Hepatocyte (in vitro differentiated cells): Measurements from ENCODE around the gene DRC7. TPM values are rescaled to one million over a fixed set of nuclear protein-coding genes. Genes with fewer than 3 reads are reported as not detected.

Experiments
- DNase-seq: peaks from one replicate; pipeline ENCODE4 v3.0.0-alpha.2; 2016; ENCODE audit warnings: low spot score
- H2AFZ ChIP-seq: fragments of 200-600 bp; sonication (generic); 2 replicates; pipeline ENCODE4 v1.6.0; 2016; ENCODE audit warnings: antibody characterized with exemption, mild to moderate bottlenecking
- H3K27ac ChIP-seq: fragments of 200-600 bp; sonication (generic); 2 replicates; pipeline ENCODE4 v1.5.1; 2016; ENCODE audit warnings: mild to moderate bottlenecking
- H3K27me3 ChIP-seq: fragments of 200-600 bp; sonication (generic); 2 replicates; pipeline ENCODE4 v1.6.1; 2016
- H3K36me3 ChIP-seq: fragments of 200-600 bp; sonication (generic); replicated peaks from 2 replicates; pipeline ENCODE4 v1.5.1; 2016; ENCODE audit warnings: low read depth; ENCODE audit not compliant: insufficient read depth
- H3K4me1 ChIP-seq: fragments of 200-600 bp; sonication (generic); 2 replicates; pipeline ENCODE4 v1.5.1; 2016; ENCODE audit warnings: mild to moderate bottlenecking, moderate library complexity; ENCODE audit not compliant: insufficient read depth
- H3K4me2 ChIP-seq: fragments of 200-600 bp; sonication (generic); 2 replicates; pipeline ENCODE4 v1.6.0; 2016
- H3K4me3 ChIP-seq: fragments of 200-600 bp; sonication (generic); 2 replicates; pipeline ENCODE4 v1.5.1; 2016; ENCODE audit warnings: mild to moderate bottlenecking
- H3K79me2 ChIP-seq: fragments of 200-600 bp; sonication (generic); 2 replicates; pipeline ENCODE4 v1.6.0; 2017; ENCODE audit warnings: mild to moderate bottlenecking
- H3K9me2 ChIP-seq: fragments of 200-600 bp; sonication (generic); replicated peaks from 2 replicates; pipeline ENCODE4 v1.6.0; 2017; ENCODE audit warnings: mild to moderate bottlenecking; ENCODE audit not compliant: insufficient read depth
- H3K9me3 ChIP-seq: fragments of 200-600 bp; sonication (generic); 2 replicates; pipeline ENCODE4 v1.5.1; 2016; ENCODE audit warnings: low read depth, mild to moderate bottlenecking
- H4K20me1 ChIP-seq: fragments of 200-600 bp; sonication (generic); 2 replicates; pipeline ENCODE4 v1.6.0; 2016; ENCODE audit warnings: mild to moderate bottlenecking; ENCODE audit not compliant: insufficient read depth, poor library complexity, severe bottlenecking
- CTCF ChIP-seq: fragments of 200-600 bp; sonication (generic); IDR thresholded peaks from 2 replicates; pipeline ENCODE4 v1.5.1; 2016; ENCODE audit warnings: antibody characterized with exemption, mild to moderate bottlenecking; ENCODE audit not compliant: poor library complexity
- EZH2 ChIP-seq: fragments of 200-600 bp; sonication (generic); IDR thresholded peaks from 2 replicates; pipeline ENCODE4 v1.6.1; 2016; ENCODE audit warnings: antibody characterized with exemption, mild to moderate bottlenecking, borderline replicate concordance
- EZH2phosphoT487 ChIP-seq: fragments of 200-600 bp; sonication (generic); IDR thresholded peaks from one replicate; pipeline ENCODE4 v1.6.1; 2018; ENCODE audit warnings: antibody characterized with exemption, mild to moderate bottlenecking, low read depth, moderate library complexity; ENCODE audit not compliant: unreplicated experiment, severe bottlenecking
- WGBS: methylation state at CpG from one replicate; pipeline ENCODE4 v1.1.6; 2016; ENCODE audit warnings: low lambda C conversion rate; ENCODE audit errors: missing lambda C conversion rate; 5-methylcytosine and 5-hydroxymethylcytosine counted together
- polyA plus RNA-seq: library from polyadenylated mRNA; unstranded; fragments of >200 nt; fragmentation: Nextera tagmentation; extraction: Ambion mirVana; gene quantifications from 2 replicates; pipeline ENCODE4 v1.2.1, GENCODE V29; 2016
- total RNA-seq: library from RNA; depleted of rRNA; stranded (reverse); fragments of >200 nt; gene quantifications from 2 replicates; pipeline ENCODE4 v1.2.3, GENCODE V29; 2014

The DRC7 gene
- total and polyA plus RNA-seq, 2 experiments from 2014 or later = 0.27 to 0.93 TPM

- 96% methylated on average over 5 of the region's 5 CpGs for WGBS
Observed at GRCh38 chr16:57749856-57750452, 55.3 kb downstream of the DRC7 start.

DNA sequence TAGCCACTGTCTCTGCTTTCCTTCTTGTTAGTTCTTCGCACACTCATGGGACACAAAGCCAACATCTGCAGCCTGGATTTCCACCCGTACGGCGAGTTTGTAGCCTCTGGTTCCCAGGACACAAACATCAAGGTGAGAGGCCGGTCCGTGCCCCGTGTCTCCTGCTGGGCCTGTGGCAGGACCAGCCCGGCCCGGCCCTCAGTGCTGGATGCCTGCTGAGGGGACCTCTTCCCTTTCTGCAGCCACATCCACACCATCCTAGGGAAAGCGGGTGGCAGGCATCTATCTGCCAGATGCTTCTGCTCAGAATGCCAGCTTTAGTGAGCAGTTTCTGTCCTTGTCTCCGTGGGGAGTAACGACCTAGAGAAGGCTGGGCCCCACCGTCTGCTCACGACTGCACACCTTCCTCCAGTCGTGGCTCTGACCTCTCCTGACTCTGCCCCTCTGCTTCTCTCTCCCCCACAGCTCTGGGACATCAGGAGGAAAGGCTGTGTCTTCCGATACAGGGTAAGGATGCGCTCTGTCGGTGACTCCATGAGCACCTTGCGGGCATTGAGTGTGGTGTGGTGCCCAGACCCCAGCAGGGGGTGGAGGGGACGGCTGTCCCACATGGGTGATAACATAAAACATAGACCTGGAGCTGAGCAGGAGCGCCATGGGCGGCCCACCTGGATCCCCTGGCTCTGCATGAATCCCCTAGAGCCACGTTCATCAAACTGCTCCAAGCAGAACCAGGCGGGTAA, 56.4 kb downstream of the DRC7 start:
- H3K9me2 ChIP-seq = no peaks in the 10 kb centered on the region
- 91% methylated on average over 23 of the region's 24 CpGs for WGBS
- TF ChIP-seq EZH2 = no peak
- TF ChIP-seq EZH2phosphoT487 = no peak
- no peak for TF ChIP-seq CTCF
- no peaks in the 10 kb centered on the region for H3K27me3 ChIP-seq
- H3K4me3 ChIP-seq = no peak overlapping the region
- H3K36me3 ChIP-seq = no peaks in the 10 kb centered on the region
- H3K4me2 ChIP-seq = no peak overlapping the region
- H3K4me1 ChIP-seq = no peaks in the 10 kb centered on the region
- no peaks in the 10 kb centered on the region for H3K9me3 ChIP-seq
- no peak overlapping the region for H3K27ac ChIP-seq
- no peaks in the 10 kb centered on the region for H4K20me1 ChIP-seq
- H2AFZ ChIP-seq = no peak overlapping the region
- no peak for DNase-seq
- H3K79me2 ChIP-seq = no peaks in the 10 kb centered on the region

More at GRCh38 chr16:57749856-57750452, 55.3 kb downstream of the DRC7 start:
- Histone ChIP-seq H3K79me2 (no peaks in the 10 kb centered on the region), H3K4me2 (no peak overlapping the region), H3K27ac (no peak overlapping the region), H3K9me2 (no peaks in the 10 kb centered on the region), H3K27me3 (no peaks in the 10 kb centered on the region), H3K36me3 (no peaks in the 10 kb centered on the region), H3K4me3 (no peak overlapping the region), H4K20me1 (no peaks in the 10 kb centered on the region), H3K4me1 (no peaks in the 10 kb centered on the region), H3K9me3 (no peaks in the 10 kb centered on the region), H2AFZ (no peak overlapping the region)
- DNase-seq = no peak
- TF ChIP-seq EZH2 (no peak), CTCF (no peak), EZH2phosphoT487 (no peak)

DNA sequence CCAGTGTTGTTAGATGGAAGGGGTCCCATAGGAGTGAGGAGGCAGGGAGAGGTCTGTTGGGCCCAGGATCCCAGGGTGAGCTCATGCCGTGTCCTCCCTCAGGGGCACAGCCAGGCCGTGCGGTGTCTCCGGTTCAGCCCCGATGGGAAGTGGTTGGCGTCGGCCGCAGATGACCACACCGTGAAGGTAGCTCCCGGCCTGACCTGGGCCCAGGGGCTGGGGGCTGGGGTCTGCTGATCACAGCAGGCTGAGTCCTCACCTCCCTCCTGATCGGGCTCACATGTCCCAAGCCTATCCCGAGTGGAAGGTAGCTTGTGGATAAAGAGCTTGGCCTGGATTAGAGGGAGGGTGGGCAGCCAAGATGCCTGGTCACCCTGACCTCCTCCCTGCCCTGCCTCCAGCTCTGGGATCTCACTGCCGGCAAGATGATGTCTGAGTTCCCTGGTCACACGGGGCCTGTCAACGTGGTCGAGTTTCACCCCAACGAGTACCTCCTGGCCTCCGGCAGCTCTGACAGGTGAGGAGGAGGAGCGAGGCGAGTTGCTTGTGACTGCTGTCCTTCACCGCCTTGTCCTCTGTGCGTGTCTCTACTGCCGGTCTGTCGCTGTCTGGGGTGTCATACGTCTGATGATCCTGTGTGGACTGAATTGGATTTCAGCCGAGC, 57.1 kb downstream of the DRC7 start:
- H4K20me1 ChIP-seq = no peaks in the 10 kb centered on the region
- no peak for DNase-seq
- no peak overlapping the region for H2AFZ ChIP-seq
- no peaks in the 10 kb centered on the region for H3K79me2 ChIP-seq
- H3K9me2 ChIP-seq = no peaks in the 10 kb centered on the region
- no peak overlapping the region for H3K27ac ChIP-seq
- H3K4me3 ChIP-seq = no peak overlapping the region
- H3K4me2 ChIP-seq = no peak overlapping the region
- no peaks in the 10 kb centered on the region for H3K9me3 ChIP-seq
- no peaks in the 10 kb centered on the region for H3K36me3 ChIP-seq
- TF ChIP-seq CTCF (no peak), EZH2phosphoT487 (no peak), EZH2 (no peak)
- no peaks in the 10 kb centered on the region for H3K4me1 ChIP-seq
- no peaks in the 10 kb centered on the region for H3K27me3 ChIP-seq
- WGBS = 95% methylated on average over 26 of the region's 26 CpGs
